GM18498 (cell line): ENCODE results near the gene XAF1.
"Not testable (repeated sequence)": the region's sequence is repeated elsewhere in the genome, so short reads cannot be mapped to it uniquely, and the experiment has no call there.

ENCODE experiments used
- ATAC-seq: cut with Tn5 transposase; IDR thresholded peaks from one replicate; pipeline ENCODE4 v1.9.1; 2021; ENCODE audit warnings: mild to moderate bottlenecking, moderate library complexity; ENCODE audit not compliant: unreplicated experiment

Gene XAF1

DNA sequence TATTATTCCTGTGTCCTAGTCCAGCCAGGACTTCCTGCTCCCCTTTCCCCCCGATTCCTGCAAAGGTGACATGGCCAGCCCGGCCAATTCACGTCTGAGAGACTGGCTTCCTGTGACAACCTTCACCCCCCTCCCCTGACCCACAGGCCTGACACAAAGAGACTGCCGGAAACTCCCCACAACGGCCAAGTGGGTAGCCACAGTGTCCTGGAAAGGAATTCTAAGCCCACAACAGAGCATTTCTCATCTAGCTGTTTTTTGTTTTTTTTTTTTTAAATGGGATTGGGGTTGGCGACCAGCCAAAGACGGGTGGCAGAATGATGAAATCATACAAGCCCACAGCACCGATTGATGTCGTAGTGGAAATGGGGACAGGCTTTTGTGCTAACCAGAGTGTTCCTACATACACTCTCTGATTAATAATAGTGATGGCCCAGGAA, 2.8 kb upstream of the XAF1 start:
- no peak for ATAC-seq

GRCh38 chr17:6753546-6753945, 2.3 kb upstream of the XAF1 start:
- no peak for ATAC-seq

GRCh38 chr17:6755281-6755680, 565 bp upstream of the XAF1 start:
- no peak for ATAC-seq

- peak; percentile 26 for ATAC-seq
These were observed 682 bp downstream of the XAF1 start for GRCh38 chr17:6756425-6757031.

GRCh38 chr17:6757747-6758146, 1.9 kb downstream of the XAF1 start:
- no peak for ATAC-seq

DNA sequence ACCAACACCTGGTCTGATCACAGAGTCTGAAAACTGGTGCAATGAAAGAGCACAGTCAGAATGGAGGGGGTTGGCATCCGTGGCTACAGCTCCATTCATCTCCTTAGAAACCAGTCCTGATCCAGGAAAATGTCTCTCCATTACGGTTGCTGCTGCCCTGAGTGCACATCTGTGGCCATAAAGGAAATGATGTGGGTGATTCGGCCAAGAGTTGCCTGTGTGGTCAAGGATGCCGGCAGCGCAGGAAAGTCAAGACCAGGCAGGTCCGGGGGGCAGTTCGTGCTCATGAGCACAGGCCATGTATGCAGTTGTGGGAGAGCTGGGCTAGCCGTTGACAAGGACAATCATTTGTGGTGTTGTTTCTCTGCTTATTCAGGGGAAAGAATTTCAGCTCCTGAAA, 5.9 kb downstream of the XAF1 start:
- no peak for ATAC-seq

GRCh38 chr17:6768447-6768846, 12.6 kb downstream of the XAF1 start:
- no peak for ATAC-seq

DNA sequence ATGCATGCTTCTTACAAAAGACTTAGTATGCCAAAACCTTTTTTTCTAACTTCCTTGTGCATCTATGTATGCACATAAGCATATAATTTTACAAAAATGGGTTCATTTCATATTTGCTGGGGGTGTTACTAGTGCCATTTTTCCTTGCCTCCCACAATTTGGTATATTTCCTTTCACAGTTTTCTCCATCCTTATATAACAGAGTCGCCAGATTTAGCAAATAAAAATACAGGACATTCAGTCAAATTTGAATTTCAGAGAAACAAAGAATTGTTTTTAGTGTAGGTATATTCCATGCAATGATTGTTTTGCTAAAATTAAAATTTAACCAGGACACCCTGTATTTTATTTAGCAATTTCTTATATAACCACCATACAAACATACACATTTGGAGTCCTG, 16.2 kb downstream of the XAF1 start:
- ATAC-seq, result no peak

DNA sequence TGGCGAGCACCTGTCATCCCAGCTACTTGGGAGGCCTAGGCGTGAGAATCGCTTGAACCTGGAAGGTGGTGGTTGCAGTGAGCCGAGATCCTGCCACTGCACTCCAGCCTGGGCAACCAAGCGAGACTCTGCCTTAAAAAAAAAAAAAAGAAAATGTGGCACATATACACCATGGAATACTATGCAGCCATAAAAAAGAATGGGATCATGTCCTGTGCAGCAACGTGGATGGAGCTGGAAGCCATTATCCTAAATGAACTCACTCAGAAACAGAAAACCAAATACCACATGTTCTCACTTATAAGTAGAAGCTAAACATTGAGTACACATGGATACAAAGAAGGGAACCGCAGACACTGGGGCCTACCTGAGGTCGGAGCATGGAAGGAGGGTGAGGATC, 19.1 kb downstream of the XAF1 start:
- not testable (repeated sequence) for ATAC-seq

DNA sequence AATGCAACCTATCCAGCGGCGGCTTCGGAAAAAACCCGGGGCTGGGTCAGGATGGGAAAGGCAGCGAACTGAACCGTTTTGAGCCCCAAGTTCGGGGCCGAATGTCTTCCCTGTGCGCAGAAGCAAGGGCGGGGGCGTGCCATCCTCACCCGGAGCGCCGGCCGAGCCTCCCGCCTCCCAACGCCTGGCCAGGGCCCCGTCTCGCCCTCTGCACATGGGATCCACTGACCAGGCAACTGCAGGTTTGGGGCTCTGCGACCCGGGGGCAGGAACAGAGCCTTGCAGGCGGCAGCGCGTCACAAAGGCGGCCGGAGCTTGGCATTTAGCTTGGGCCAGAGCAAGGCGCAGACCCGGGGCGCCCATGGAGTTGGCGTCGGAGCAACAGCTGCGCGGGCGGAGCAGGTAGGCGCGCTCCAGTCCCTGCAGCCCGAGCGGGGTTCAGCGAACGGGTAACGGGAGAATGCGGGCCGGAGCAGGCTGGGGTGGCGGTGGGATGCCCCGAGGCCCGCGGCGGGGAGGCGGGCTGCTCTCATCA, 20.1 kb downstream of the XAF1 start, which contains the start of gene FBXO39:
Gene FBXO39 (plus strand): TSS at position 345 of the 535 bp plus-strand sequence. CDS start 3,654 bp downstream, outside the sequence.
- no peak for ATAC-seq

DNA sequence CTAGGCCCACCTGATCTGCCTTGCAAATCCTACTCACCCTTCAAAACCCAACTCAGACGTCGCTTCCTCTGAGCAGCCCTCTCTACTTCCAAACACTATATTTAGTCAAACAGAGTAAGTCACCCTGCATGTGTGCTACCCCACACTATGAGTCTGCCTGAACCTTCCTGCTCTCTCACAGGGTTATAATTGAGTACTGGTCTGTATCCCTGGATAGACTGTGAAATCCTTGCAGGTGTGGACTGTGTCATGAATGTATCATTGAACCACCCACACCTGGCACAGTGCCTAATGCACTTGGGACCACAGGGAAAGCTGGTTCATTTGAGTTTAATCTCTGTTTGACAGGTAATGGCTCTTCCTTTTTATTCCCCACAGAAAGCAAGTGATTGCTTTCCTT, 23.6 kb downstream of the XAF1 start:
- ATAC-seq, result no peak

DNA sequence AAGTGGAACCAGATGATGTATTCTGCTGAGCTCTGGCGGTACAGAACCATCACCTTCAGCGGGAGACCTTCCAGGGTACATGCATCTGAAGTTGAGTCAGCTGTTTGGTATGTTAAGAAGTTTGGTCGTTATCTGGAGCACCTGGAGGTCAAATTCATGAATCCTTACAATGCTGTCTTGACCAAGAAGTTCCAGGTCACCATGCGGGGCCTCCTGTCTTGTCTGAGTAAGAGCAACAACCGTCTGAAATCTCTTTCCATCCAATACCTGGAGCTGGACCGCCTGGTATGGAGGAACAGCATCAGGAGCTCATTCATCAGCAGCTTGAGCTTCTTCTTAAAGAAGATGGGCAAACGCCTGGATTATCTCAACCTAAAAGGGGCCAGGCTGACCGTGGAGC, 24.2 kb downstream of the XAF1 start:
- no peak for ATAC-seq

DNA sequence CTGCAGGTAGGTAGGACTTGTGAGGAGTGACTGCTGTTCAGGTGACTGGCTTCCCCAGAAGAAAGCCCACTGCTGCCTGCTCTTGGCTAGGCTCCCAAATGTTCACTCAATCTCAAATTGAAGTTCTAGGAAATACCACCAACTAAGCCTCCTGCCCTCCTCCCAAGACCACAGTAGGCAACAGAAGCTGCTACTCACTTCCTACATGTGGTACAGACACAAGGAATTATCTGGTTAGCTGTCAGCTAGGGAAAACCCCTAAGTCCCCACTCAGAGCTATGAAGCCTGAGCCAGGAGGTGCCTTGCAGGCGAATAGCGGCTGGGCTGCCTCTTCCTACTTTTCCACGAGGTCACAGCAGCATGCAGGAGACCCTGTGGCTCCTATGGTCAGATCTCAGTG, 25.0 kb downstream of the XAF1 start:
- ATAC-seq, result no peak

DNA sequence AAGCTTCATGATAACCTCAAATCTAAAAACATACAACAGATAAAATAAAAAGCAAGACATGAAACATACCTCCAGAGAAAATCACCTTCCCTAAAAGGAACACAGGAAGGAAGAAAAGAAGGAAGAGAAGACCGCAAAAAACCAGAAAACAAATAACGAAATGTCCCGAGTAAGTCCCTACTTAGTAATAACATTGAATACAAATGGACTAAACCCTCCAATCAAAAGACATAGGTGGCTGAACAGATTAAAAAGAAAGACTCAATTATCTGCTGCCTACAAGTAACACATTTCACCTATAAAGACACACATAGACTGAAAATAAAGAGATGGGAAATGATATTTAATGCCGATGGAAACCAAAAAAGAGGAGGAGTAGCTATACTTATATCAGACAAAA, 26.4 kb downstream of the XAF1 start:
- ATAC-seq, result no peak

DNA sequence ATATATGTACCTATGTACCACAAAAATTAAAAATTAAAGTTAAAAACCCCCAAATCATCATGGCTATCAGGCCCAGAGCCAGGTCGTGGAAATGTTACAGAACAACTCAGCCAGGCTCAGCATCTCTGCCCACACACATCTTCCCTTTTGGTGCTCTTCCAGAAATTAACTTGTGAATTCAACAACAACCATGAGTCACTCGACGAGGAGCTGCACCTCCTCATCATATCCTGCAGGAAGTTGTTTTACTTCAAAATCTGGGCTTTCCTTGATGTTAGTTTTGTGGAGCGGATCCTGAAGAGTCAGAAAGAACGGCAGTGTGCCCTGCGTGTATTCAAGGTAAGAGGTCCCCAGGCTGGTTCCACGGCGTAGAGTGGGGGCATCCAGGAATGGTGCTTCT, 30.8 kb downstream of the XAF1 start:
- no peak for ATAC-seq

- ATAC-seq, result no peak
These were observed 31.3 kb downstream of the XAF1 start for GRCh38 chr17:6787081-6787693.

DNA sequence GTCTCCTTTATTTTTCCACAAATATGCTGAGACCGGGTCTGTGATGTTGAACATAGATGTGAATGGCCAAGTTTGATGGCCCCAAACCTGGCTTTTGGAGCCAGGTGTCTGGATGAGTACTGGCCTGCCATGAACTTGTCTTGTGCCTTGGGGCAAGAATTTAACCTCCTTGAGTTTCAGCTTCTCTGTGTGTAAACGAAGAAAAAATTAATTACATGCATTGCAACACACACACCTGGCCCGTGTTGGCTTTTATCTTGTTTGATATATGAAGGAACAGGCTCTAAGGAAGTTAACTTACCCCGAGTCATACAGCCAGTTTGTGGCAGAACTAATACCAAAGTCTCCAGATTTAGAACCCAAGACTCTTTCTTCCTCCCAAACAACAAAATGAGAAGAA, 33.3 kb downstream of the XAF1 start:
- ATAC-seq, result no peak

DNA sequence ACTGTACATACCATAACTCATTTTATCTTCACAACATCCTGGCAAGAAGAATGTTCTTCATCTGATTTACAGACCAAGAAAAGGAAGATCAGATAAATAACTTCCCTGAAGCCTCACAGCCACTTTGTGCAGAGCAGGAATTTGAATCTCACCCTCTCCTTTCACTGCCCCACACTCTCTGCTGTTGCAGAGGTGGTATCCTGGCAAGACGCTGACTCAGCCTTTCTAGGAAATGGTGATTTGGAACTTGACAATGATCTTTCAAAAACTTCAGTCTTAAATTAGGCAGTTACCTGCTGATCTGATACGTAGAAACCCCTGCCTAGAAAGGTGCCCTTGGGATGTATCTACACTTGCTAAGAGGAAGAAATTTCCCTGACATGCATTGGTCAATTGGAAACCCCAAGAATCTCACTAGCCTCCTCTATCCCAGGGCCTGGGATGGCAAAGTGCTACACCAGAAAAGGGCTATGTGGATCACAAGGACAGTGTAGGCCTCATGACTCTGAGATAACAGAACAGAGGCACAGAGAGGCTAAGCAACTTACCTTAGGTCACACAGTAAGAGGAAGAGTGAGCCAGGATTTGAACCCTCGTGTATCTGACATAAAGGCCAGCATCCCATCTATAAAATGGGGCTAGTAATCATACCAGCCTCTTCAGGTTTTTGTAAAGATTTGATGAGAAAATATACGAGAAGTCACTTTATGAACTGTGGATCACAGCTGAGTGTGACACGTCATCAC, 38.1 kb downstream of the XAF1 start:
- ATAC-seq, result no peak

GRCh38 chr17:6796017-6796886, 40.4 kb downstream of the XAF1 start:
- no peak for ATAC-seq

DNA sequence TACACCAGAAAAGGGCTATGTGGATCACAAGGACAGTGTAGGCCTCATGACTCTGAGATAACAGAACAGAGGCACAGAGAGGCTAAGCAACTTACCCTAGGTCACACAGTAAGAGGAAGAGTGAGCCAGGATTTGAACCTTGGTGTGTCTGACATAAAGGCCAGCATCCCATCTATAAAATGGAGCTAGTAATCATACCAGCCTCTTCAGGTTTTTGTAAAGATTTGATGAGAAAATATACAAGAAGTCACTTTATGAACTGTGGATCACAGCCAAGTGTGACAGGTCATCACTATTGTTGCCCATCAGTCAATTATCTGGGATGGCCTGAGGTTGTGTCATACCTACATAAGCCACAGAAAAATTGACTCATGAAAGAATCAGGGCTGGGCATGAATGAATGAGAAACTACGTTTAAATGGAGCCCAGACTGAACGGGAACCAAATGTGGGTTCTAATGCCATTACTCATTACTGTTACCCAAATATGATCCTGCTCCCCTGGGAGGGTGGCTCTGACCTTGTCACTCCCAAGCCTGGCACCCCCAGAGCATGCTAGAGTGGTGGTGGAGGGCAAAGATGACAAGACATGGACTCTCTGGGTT, 41.1 kb downstream of the XAF1 start:
- ATAC-seq, result no peak
